A549 (cell line): Measurements from ENCODE around the gene PPP1R9A. TPM values are rescaled to one million over a fixed set of nuclear protein-coding genes. Genes with fewer than 3 reads are reported as not detected.

ENCODE experiments used
- ATAC-seq, 2 experiments: fragments of 200-7000 bp in 1 of 2; fragments of >200 bp in 1 of 2; cut with Nextera tagmentation in 1 of 2; cut with Tn5 transposase in 1 of 2; 3 replicates each; pipeline versions ENCODE4 v1.8.0 to v1.9.1; 2018 to 2020; ENCODE audit warnings: mild to moderate bottlenecking in 1 of 2, moderate library complexity in 1 of 2
- CTCF ChIA-PET: fragments of 300-600 bp; sonication (Branson Sonifier 250); formaldehyde crosslinking; extraction: SDS; loops from one replicate; lab custom pipeline; 2021; ENCODE audit warnings: antibody characterized with exemption, inconsistent platforms; lab: Yijun Ruan, JAX
- POLR2A ChIA-PET: fragments of 350-600 bp; formaldehyde crosslinking; extraction: SDS; loops from one replicate; lab custom pipeline; 2021; ENCODE audit warnings: antibody characterized with exemption, inconsistent platforms; lab: Yijun Ruan, JAX
- DNase-seq, 2 experiments: peaks; one replicate each; pipeline versions ENCODE4 v3.0.0 to v3.0.0-alpha.2; 2011 to 2016; ENCODE audit warnings: low read depth in 1 of 2, low spot score in 1 of 2
- FAIRE-seq: peaks from 2 replicates; lab custom pipeline; 2011; peaks lifted over from hg19 to GRCh38; lab: Jason Lieb, UNC
- H3K27ac ChIP-seq, 2 experiments: fragments of >200 bp; sonication (Bioruptor Twin); formaldehyde crosslinking; 3 replicates each; pipeline ENCODE4 v1.5.1; 2016 to 2017
- H3K4me1 ChIP-seq: fragments of >200 bp; sonication (Bioruptor Twin); formaldehyde crosslinking; 3 replicates; pipeline ENCODE4 v1.6.1; 2016
- H3K4me2 ChIP-seq: fragments of >200 bp; sonication (Bioruptor Twin); formaldehyde crosslinking; 3 replicates; pipeline ENCODE4 v1.6.1; 2016
- H3K4me3 ChIP-seq: fragments of >200 bp; sonication (Bioruptor Twin); formaldehyde crosslinking; 3 replicates; pipeline ENCODE4 v1.5.1; 2016
- H3K9me3 ChIP-seq: fragments of >200 bp; sonication (Bioruptor Twin); formaldehyde crosslinking; 3 replicates; pipeline ENCODE4 v1.6.1; 2016
- BHLHE40 ChIP-seq: IDR thresholded peaks from 2 replicates; pipeline ENCODE4 v1.6.1; 2012; ENCODE audit warnings: low read depth, low read length, inconsistent platforms
- CEBPB ChIP-seq, 2 experiments: fragments of >200 bp in 1 of 2; sonication (Bioruptor Twin) in 1 of 2; formaldehyde crosslinking in 1 of 2; IDR thresholded peaks; 2 replicates each; pipeline ENCODE4 v1.6.1; 2012 to 2016
- CTCF ChIP-seq: fragments of >200 bp; sonication (Bioruptor Twin); formaldehyde crosslinking; IDR thresholded peaks from 3 replicates; pipeline ENCODE4 v1.5.1; 2016
- E2F6 ChIP-seq: IDR thresholded peaks from 2 replicates; pipeline ENCODE4 v1.6.1; 2012; ENCODE audit warnings: low read depth, borderline replicate concordance
- EHMT2 ChIP-seq: fragments of 200-600 bp; sonication (generic); IDR thresholded peaks from 2 replicates; pipeline ENCODE4 v1.6.1; 2016; ENCODE audit warnings: antibody characterized with exemption, low read depth, mild to moderate bottlenecking, moderate library complexity
- ELK1 ChIP-seq: fragments of 150-350 bp; IDR thresholded peaks from 2 replicates; pipeline ENCODE4 v1.6.1; 2014; ENCODE audit warnings: low read depth, mild to moderate bottlenecking, low read length
- EP300 ChIP-seq, 2 experiments: fragments of >200 bp; sonication (Bioruptor Twin); formaldehyde crosslinking; IDR thresholded peaks; 2 replicates in 1 of 2; 3 replicates in 1 of 2; pipeline ENCODE4 v1.6.1; 2016 to 2017
- FOSB ChIP-seq: fragments of 250-450 bp; sonication (Bioruptor Pico); IDR thresholded peaks from 2 replicates; pipeline ENCODE4 v1.5.0; 2020; ENCODE audit warnings: mild to moderate bottlenecking, moderate library complexity
- FOSL2 ChIP-seq, 2 experiments: fragments of 450-650 bp in 1 of 2; fragments of >200 bp in 1 of 2; sonication (Bioruptor Twin) in 1 of 2; formaldehyde crosslinking; IDR thresholded peaks; 2 replicates each; pipeline versions ENCODE4 v1.5.0 to v1.6.1; 2016 to 2020; ENCODE audit warnings: mild to moderate bottlenecking in 1 of 2, moderate library complexity in 1 of 2
- GATA3 ChIP-seq: IDR thresholded peaks from 2 replicates; pipeline ENCODE4 v1.6.1; 2012; ENCODE audit warnings: borderline replicate concordance
- HES2 ChIP-seq: fragments of >200 bp; sonication (Bioruptor Twin); formaldehyde crosslinking; IDR thresholded peaks from 2 replicates; pipeline ENCODE4 v1.6.1; 2016
- HMGXB4 ChIP-seq: fragments of 250-450 bp; sonication (Bioruptor Pico); IDR thresholded peaks from 2 replicates; pipeline ENCODE4 v1.5.0; 2021; ENCODE audit warnings: mild to moderate bottlenecking, moderate library complexity, borderline replicate concordance
- HOXB13 ChIP-seq: fragments of 250-450 bp; sonication (Bioruptor Pico); IDR thresholded peaks from 2 replicates; pipeline ENCODE4 v1.5.0; 2020; ENCODE audit warnings: low read depth, mild to moderate bottlenecking, moderate library complexity
- HOXB5 ChIP-seq: fragments of 250-450 bp; sonication (Bioruptor Pico); IDR thresholded peaks from 2 replicates; pipeline ENCODE4 v1.5.0; 2020; ENCODE audit warnings: mild to moderate bottlenecking, moderate library complexity
- JUNB ChIP-seq: fragments of >200 bp; sonication (Bioruptor Twin); formaldehyde crosslinking; IDR thresholded peaks from 2 replicates; pipeline ENCODE4 v1.6.1; 2016
- KDM1A ChIP-seq: fragments of 200-600 bp; sonication (generic); IDR thresholded peaks from 2 replicates; pipeline ENCODE4 v1.6.1; 2016; ENCODE audit warnings: low read depth, mild to moderate bottlenecking
- MAFK ChIP-seq: fragments of 450-650 bp; IDR thresholded peaks from 2 replicates; pipeline ENCODE4 v1.6.1; 2014; ENCODE audit not compliant: partially characterized antibody
- MAZ ChIP-seq: fragments of 150-350 bp; IDR thresholded peaks from 2 replicates; pipeline ENCODE4 v1.6.1; 2014; ENCODE audit warnings: antibody characterized with exemption, low read depth, low read length, borderline replicate concordance
- MYC ChIP-seq: IDR thresholded peaks from 2 replicates; pipeline ENCODE4 v1.6.1; 2012; ENCODE audit warnings: mild to moderate bottlenecking, inconsistent platforms, low read length, improper control_type of control experiment, borderline replicate concordance
- NFE2L2 ChIP-seq: fragments of 150-350 bp; conservative IDR thresholded peaks from 2 replicates; pipeline ENCODE4 v1.6.1; 2014; ENCODE audit warnings: low read length
- PHF8 ChIP-seq: fragments of 200-600 bp; sonication (generic); IDR thresholded peaks from 2 replicates; pipeline ENCODE4 v1.6.1; 2016; ENCODE audit warnings: low read depth, mild to moderate bottlenecking, antibody characterized with exemption, moderate library complexity, borderline replicate concordance
- RCOR1 ChIP-seq: fragments of 150-350 bp; IDR thresholded peaks from 2 replicates; pipeline ENCODE4 v1.6.1; 2014; ENCODE audit warnings: antibody characterized with exemption, low read length, low read depth
- RNF2 ChIP-seq: fragments of 200-600 bp; sonication (generic); IDR thresholded peaks from 2 replicates; pipeline ENCODE4 v1.6.1; 2016; ENCODE audit warnings: low read depth, mild to moderate bottlenecking, antibody characterized with exemption, moderate library complexity, borderline replicate concordance
- SREBF2 ChIP-seq: fragments of 450-650 bp; IDR thresholded peaks from 2 replicates; pipeline ENCODE4 v1.6.1; 2014; ENCODE audit warnings: mild to moderate bottlenecking, moderate library complexity
- TFCP2L1 ChIP-seq: fragments of 250-450 bp; sonication (Bioruptor Pico); IDR thresholded peaks from 2 replicates; pipeline ENCODE4 v1.5.0; 2021; ENCODE audit warnings: mild to moderate bottlenecking
- TP53 ChIP-seq: fragments of 250-450 bp; sonication (Bioruptor Pico); IDR thresholded peaks from 2 replicates; pipeline ENCODE4 v1.5.0; 2021; ENCODE audit warnings: mild to moderate bottlenecking, moderate library complexity
- USF2 ChIP-seq: fragments of 450-650 bp; IDR thresholded peaks from 2 replicates; pipeline ENCODE4 v1.6.1; 2014; ENCODE audit warnings: antibody characterized with exemption
- ZC3H11A ChIP-seq: fragments of 450-650 bp; IDR thresholded peaks from 2 replicates; pipeline ENCODE4 v1.6.1; 2014; ENCODE audit warnings: antibody characterized with exemption, mild to moderate bottlenecking
- ZFP36 ChIP-seq: fragments of 450-650 bp; IDR thresholded peaks from 2 replicates; pipeline ENCODE4 v1.6.1; 2014; ENCODE audit warnings: borderline replicate concordance; ENCODE audit not compliant: partially characterized antibody
- ZSCAN20 ChIP-seq: fragments of 250-450 bp; sonication (Bioruptor Pico); IDR thresholded peaks from 2 replicates; pipeline ENCODE4 v1.8.0; 2022; ENCODE audit warnings: mild to moderate bottlenecking, moderate library complexity
- WGBS: methylation state at CpG from one replicate; pipeline ENCODE4 v1.1.6; 2017; ENCODE audit errors: missing lambda C conversion rate; 5-methylcytosine and 5-hydroxymethylcytosine counted together
- polyA plus RNA-seq, 4 experiments: library from polyadenylated mRNA; depleted of rRNA in 3 of 4; stranded (reverse); fragments of >200 nt; fragmentation: RNase III in 1 of 4; extraction: RNeasy Plus Mini Kit Qiagen cat#74134 plus additional on column Dnase treatment in 1 of 4; gene quantifications; 2 replicates in 3 of 4; 3 replicates in 1 of 4; pipeline ENCODE4 v1.2.3, GENCODE V29; 2011 to 2017

The PPP1R9A gene
- polyA plus RNA-seq, 2 of the 4 experiments (the other 2 are of a cell fraction) = 5.0 to 18.7 TPM

GRCh38 chr7:95250571-95250970 is 343.2 kb downstream of the PPP1R9A start (continued):
- TF ChIP-seq ELK1 = no peak
- no peak for TF ChIP-seq EP300 (IDR thresholded peaks at IDR 0.05)
- TF ChIP-seq HOXB13 (CRISPR knock-in tag) = no peak
- no peak for TF ChIP-seq E2F6
- no peak for TF ChIP-seq CTCF
- no peak for TF ChIP-seq RCOR1

- H3K27ac ChIP-seq = no peak overlapping the region
- ChIA-PET CTCF (interaction anchor here (0.6 to 2.9 kb wide), 5 partner anchors 144 to 1366 kb away, joined by 3 to 17 read pairs (median 4); partner anchors contain the start of gene PON3), POLR2A (no interaction called here)
- no peak overlapping the region for H3K4me3 ChIP-seq
- peak; percentile 18 for FAIRE-seq
- no peak for DNase-seq
- no peaks in the 10 kb centered on the region for H3K9me3 ChIP-seq
- WGBS = 88% methylated on average over 1 of the region's 1 CpG
- peaks cover 32% of the 10 kb centered on the region for H3K4me1 ChIP-seq
- ATAC-seq = no peak
- TF ChIP-seq MAFK (peak; percentile 51), MYC (no peak), ZSCAN20 (no peak), BHLHE40 (no peak), GATA3 (no peak), KDM1A (no peak), FOSB (CRISPR knock-in tag) (no peak)
- TF ChIP-seq, all 56 proteins: peak for 1
- no peak overlapping the region for H3K4me2 ChIP-seq
These were observed 344.6 kb downstream of the PPP1R9A start for GRCh38 chr7:95251966-95252365.

- Histone ChIP-seq H3K4me2 (no peak overlapping the region), H3K4me3 (no peak overlapping the region), H3K4me1 (peaks cover 19% of the 10 kb centered on the region), H3K27ac (peak overlapping the region in 1 of 2 experiments; percentile 33; a peak in 1 of 6 replicates), H3K9me3 (no peaks in the 10 kb centered on the region)
- FAIRE-seq = no peak
- CTCF ChIA-PET = interaction anchor here (1.0 to 2.9 kb wide), 3 partner anchors 142 to 224 kb away, joined by 3 to 17 read pairs (median 7); partner anchors contain the start of gene PON3
- ATAC-seq = no peak
- POLR2A ChIA-PET = no interaction called here
- TF ChIP-seq NFE2L2 = no peak
- TF ChIP-seq JUNB = no peak
- TF ChIP-seq EP300 (IDR thresholded peaks at IDR 0.05) = no peak
- no peak for TF ChIP-seq TP53
- TF ChIP-seq USF2 = no peak
- no peak for TF ChIP-seq FOSL2 (IDR thresholded peaks at IDR 0.05)
- no peak for TF ChIP-seq FOSL2 (CRISPR knock-in tag; IDR thresholded peaks at IDR 0.05)
- no peak for TF ChIP-seq TFCP2L1 (CRISPR knock-in tag)
- TF ChIP-seq ZC3H11A = no peak
- TF ChIP-seq MAZ = no peak
- TF ChIP-seq PHF8 = no peak
- no peak for TF ChIP-seq RCOR1
- TF ChIP-seq HES2 = no peak
- TF ChIP-seq HOXB5 (CRISPR knock-in tag) = no peak
- no peak for TF ChIP-seq SREBF2
- TF ChIP-seq ZFP36 = no peak
- TF ChIP-seq RNF2 = no peak
- no peak for TF ChIP-seq CEBPB (IDR thresholded peaks at IDR 0.05)
- no peak for TF ChIP-seq KDM1A
- no peak for TF ChIP-seq EHMT2
- no peak for TF ChIP-seq HMGXB4
- 92% methylated on average over 1 of the region's 1 CpG for WGBS
- no peak for DNase-seq
These were observed 346.6 kb downstream of the PPP1R9A start for GRCh38 chr7:95253986-95254385.
